ENCODE results near the gene TAS2R39.

GRCh38 chr7:143177374-143178119 lies 5.7 kb upstream of the TAS2R39 start:
- TF ChIP-seq SP1 (IDR thresholded peaks at IDR 0.05) (no peak), ARNT (IDR thresholded peaks at IDR 0.05) (no peak), BHLHE40 (IDR thresholded peaks at IDR 0.05; ENCODE audit: borderline replicate concordance) (no peak)

Data from HEK293T (cell line).